Type B pancreatic cell (in vitro differentiated cells): ENCODE measurements around the gene DMXL1. TPM values are rescaled to one million over a fixed set of nuclear protein-coding genes. Genes with fewer than 3 reads are reported as not detected.
A peak's percentile ranks its signal among the peaks of the same experiment; 100 is the strongest.
"Not testable (repeated sequence)": the region's sequence is repeated elsewhere in the genome, so short reads cannot be mapped to it uniquely, and the experiment has no call there.

Experiments used
- DNase-seq: peaks from one replicate; pipeline ENCODE4 v3.0.0; 2021; ENCODE audit warnings: mixed read lengths; ENCODE audit not compliant: unreplicated experiment; ENCODE audit errors: extremely low spot score
- H3K27ac Mint-ChIP-seq: 2 replicates; pipeline ENCODE4 v1.8.0; 2021; ENCODE audit warnings: mild to moderate bottlenecking, mixed read lengths
- H3K27me3 Mint-ChIP-seq: 2 replicates; pipeline ENCODE4 v1.8.0; 2021; ENCODE audit warnings: mixed read lengths
- H3K36me3 Mint-ChIP-seq: 2 replicates; pipeline ENCODE4 v1.8.0; 2021; ENCODE audit warnings: mixed read lengths
- H3K4me1 Mint-ChIP-seq: one replicate; pipeline ENCODE4 v1.8.0; 2021; ENCODE audit warnings: mixed read lengths; ENCODE audit not compliant: unreplicated experiment
- H3K4me3 Mint-ChIP-seq: 2 replicates; pipeline ENCODE4 v1.8.0; 2021; ENCODE audit warnings: mild to moderate bottlenecking, mixed read lengths
- H3K9me3 Mint-ChIP-seq: 2 replicates; pipeline ENCODE4 v1.8.0; 2021; ENCODE audit warnings: mixed read lengths
- total RNA-seq: library from RNA; stranded (reverse); gene quantifications from 2 replicates; pipeline ENCODE4 v1.2.1, GENCODE V29; 2021; ENCODE audit warnings: low replicate concordance
- TF ChIP-seq, protein P1 (sequence below): fragments of 200-600 bp; sonication (generic); conservative IDR thresholded peaks from 2 replicates; pipeline ENCODE4 v1.5.0; 2021; ENCODE audit warnings: antibody characterized with exemption, mild to moderate bottlenecking

Gene DMXL1
- total RNA-seq, 1 donor from 2014 or later: 31.2 TPM

GRCh38 chr5:119071561-119071995, 691 bp downstream of the DMXL1 start:
- no peaks in the 10 kb centered on the region for H3K9me3 Mint-ChIP-seq
- H3K4me1 Mint-ChIP-seq: peaks cover 25% of the 10 kb centered on the region
- DNase-seq: no peak
- no peaks in the 10 kb centered on the region for H3K27me3 Mint-ChIP-seq
- peak overlapping the region; percentile 98 for H3K27ac Mint-ChIP-seq
- TF ChIP-seq, protein P1, sequence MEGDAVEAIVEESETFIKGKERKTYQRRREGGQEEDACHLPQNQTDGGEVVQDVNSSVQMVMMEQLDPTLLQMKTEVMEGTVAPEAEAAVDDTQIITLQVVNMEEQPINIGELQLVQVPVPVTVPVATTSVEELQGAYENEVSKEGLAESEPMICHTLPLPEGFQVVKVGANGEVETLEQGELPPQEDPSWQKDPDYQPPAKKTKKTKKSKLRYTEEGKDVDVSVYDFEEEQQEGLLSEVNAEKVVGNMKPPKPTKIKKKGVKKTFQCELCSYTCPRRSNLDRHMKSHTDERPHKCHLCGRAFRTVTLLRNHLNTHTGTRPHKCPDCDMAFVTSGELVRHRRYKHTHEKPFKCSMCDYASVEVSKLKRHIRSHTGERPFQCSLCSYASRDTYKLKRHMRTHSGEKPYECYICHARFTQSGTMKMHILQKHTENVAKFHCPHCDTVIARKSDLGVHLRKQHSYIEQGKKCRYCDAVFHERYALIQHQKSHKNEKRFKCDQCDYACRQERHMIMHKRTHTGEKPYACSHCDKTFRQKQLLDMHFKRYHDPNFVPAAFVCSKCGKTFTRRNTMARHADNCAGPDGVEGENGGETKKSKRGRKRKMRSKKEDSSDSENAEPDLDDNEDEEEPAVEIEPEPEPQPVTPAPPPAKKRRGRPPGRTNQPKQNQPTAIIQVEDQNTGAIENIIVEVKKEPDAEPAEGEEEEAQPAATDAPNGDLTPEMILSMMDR: no peak
- H3K4me3 Mint-ChIP-seq: peak overlapping the region; percentile 97
- no peaks in the 10 kb centered on the region for H3K36me3 Mint-ChIP-seq

DNA sequence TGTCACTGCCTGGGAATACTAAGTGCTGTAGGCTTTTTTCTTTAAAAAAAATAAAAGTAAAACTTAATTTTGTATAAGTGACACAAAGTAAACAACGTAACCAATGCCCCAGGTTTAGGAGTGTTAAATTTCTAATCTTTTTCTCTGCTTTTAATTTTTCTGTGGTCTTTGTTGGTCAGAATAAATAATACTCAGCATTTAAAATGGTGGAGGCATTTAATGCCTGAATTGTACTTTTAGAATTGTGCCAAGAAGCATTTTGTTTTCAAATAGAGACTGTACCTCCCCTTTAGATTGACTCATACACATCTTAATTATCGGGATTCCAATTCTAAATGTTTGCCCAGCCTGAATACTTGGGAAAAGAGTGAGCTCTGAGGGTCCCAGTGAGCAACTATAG, 1.6 kb downstream of the DMXL1 start:
- peak overlapping the region; percentile 83 for H3K4me3 Mint-ChIP-seq
- DNase-seq: no peak
- TF ChIP-seq, protein P1: no peak
- H3K9me3 Mint-ChIP-seq: no peaks in the 10 kb centered on the region
- peak overlapping the region; percentile 77 for H3K27ac Mint-ChIP-seq
- H3K36me3 Mint-ChIP-seq: no peaks in the 10 kb centered on the region
- H3K4me1 Mint-ChIP-seq: peaks cover 25% of the 10 kb centered on the region
- H3K27me3 Mint-ChIP-seq: no peaks in the 10 kb centered on the region

DNA sequence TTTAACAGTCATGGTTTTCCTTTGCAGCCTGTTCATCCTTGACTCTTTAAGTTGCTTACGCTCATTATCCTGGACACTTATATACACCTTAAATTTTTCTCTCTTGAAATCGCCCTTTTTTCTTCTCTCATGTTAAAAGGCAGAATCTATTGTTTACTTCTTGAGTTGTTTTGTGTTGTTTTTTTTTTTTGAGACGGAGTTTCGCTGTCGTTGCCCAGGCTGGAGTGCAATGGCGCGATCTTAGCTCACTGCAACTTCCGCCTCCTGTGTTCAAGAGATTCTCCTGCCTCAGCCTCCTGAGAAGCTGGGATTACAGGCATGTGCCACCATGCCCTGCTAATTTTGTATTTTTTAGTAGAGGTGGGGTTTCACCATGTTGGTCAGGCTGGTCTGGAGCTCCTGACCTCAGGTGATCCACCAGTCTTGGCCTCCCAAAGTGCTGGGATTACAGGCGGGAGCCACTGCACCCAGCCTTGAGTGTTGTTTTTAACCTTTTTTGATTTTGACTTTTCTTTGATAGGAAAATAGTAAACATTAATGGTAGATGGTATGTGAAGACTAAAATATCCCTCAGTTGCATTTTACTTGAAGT, 3.0 kb downstream of the DMXL1 start:
- peak overlapping the region; percentile 19 for H3K27ac Mint-ChIP-seq
- peak overlapping the region; percentile 56 for H3K4me3 Mint-ChIP-seq
- H3K9me3 Mint-ChIP-seq: not testable (repeated sequence)

DNA sequence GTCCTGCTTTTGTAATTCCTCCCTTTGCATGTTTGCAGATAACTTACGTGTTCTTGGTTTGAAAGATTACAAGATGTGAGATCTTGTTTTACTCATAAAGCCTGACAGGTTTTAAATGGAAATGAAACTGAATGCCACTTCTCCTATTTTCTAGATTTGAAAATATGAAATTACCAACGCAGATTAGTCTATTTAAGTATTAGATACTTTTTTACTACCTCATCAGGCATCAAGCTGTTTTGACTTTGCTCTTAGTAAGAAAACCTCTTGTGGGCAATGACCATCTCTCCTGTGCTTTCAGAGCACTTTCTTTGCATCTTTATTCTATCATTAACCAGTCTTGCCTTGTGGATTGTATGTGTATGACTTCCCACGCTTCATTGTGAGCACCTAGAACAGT, 3.5 kb downstream of the DMXL1 start:
- H3K36me3 Mint-ChIP-seq: no peaks in the 10 kb centered on the region
- H3K4me1 Mint-ChIP-seq: peaks cover 32% of the 10 kb centered on the region
- H3K9me3 Mint-ChIP-seq: no peaks in the 10 kb centered on the region
- peak overlapping the region; percentile 56 for H3K4me3 Mint-ChIP-seq
- no peak for DNase-seq
- peak overlapping the region; percentile 19 for H3K27ac Mint-ChIP-seq
- TF ChIP-seq, protein P1: no peak
- H3K27me3 Mint-ChIP-seq: no peaks in the 10 kb centered on the region

More for the DNA sequence above, 3.0 kb downstream of the DMXL1 start:
- H3K4me1 Mint-ChIP-seq: peaks cover 26% of the 10 kb centered on the region
- DNase-seq, H3K36me3 Mint-ChIP-seq, H3K27me3 Mint-ChIP-seq: not testable (repeated sequence)

GRCh38 chr5:119075269-119075668, 4.4 kb downstream of the DMXL1 start:
- not testable (repeated sequence) for H3K36me3 Mint-ChIP-seq, H3K27me3 Mint-ChIP-seq, DNase-seq, H3K9me3 Mint-ChIP-seq, H3K27ac Mint-ChIP-seq, H3K4me3 Mint-ChIP-seq
- peaks cover 35% of the 10 kb centered on the region for H3K4me1 Mint-ChIP-seq

DNA sequence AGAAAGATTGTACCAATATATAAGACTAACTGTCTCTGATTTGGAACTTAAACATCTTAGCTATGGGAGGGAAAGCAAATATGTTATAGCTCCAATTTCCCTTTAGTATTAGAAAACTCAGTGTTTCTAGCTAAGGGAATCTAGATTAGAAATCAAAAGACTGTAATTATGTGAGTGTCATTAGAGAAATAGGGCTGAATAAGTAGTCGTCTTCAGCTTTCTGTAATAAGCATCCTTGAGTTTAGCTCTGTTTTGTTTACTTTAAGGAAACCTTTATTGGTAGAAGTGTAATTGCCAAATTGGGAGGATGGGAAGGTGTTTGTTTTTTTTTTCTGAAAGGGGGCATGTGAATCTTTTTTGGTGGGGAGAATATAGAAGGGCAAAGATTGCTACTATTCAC, 5.2 kb downstream of the DMXL1 start:
- Mint-ChIP-seq H3K27me3 (no peaks in the 10 kb centered on the region), H3K9me3 (no peaks in the 10 kb centered on the region), H3K4me1 (peaks cover 42% of the 10 kb centered on the region), H3K4me3 (no peak overlapping the region), H3K27ac (no peak overlapping the region), H3K36me3 (no peaks in the 10 kb centered on the region)
- DNase-seq: no peak
- TF ChIP-seq, protein P1: no peak

GRCh38 chr5:119077444-119077843, 6.6 kb downstream of the DMXL1 start:
- Mint-ChIP-seq H3K4me1 (peaks cover 38% of the 10 kb centered on the region), H3K27me3 (no peaks in the 10 kb centered on the region), H3K36me3 (no peaks in the 10 kb centered on the region), H3K4me3 (no peak overlapping the region), H3K27ac (no peak overlapping the region), H3K9me3 (no peaks in the 10 kb centered on the region)
- no peak for DNase-seq
- TF ChIP-seq, protein P1: no peak
